ENCODE results near the gene CDC42EP3. TPM values are rescaled to one million over a fixed set of nuclear protein-coding genes. Genes with fewer than 3 reads are reported as not detected.

The CDC42EP3 gene
- total and polyA plus RNA-seq, 9 donors: 12.0 to 82.7 (median 27.6) TPM

DNA sequence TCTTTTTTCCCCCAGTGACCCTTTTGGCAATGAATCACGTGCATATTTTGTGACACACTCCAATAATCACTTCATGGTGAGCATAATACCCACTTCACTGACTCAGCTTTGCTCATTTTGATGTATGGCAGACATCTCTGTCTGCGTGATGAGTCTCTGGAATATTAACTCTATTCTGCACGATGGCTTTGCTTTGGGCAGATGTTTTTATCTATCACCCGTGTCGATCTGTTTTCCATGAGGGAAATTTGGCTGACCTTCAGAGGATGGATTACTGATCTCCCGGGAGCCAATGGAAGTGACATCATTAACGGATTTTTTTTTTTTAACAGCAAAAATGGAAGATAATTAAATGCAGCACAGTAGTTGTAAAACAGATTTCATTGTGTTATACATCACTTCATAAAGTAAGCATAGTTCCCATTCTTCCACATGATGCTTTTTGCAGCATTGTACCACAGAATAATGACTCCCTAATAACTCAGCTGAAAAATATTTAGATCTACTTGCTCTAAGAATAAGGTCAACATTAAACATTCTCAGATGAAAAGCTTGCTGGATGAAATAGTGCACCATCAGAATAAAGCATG is 29.8 kb downstream of the CDC42EP3 start:
- no peak overlapping the region for H3K27ac ChIP-seq
- H3K27me3 ChIP-seq: no peaks in the 10 kb centered on the region
- intact Hi-C loops (cut with DNase I): no loop called here
- no peaks in the 10 kb centered on the region for H3K4me1 ChIP-seq (ENCODE audit: insufficient read depth)
- H3K4me3 ChIP-seq: no peak overlapping the region
- DNase-seq: no peak
- 43 to 56% (median 54%) methylated on average over 7 of the region's 7 CpGs for WGBS, 3 donors
- no peaks in the 10 kb centered on the region for H3K9me3 ChIP-seq
- H3K36me3 ChIP-seq: no peaks in the 10 kb centered on the region
- TF ChIP-seq, protein P1, sequence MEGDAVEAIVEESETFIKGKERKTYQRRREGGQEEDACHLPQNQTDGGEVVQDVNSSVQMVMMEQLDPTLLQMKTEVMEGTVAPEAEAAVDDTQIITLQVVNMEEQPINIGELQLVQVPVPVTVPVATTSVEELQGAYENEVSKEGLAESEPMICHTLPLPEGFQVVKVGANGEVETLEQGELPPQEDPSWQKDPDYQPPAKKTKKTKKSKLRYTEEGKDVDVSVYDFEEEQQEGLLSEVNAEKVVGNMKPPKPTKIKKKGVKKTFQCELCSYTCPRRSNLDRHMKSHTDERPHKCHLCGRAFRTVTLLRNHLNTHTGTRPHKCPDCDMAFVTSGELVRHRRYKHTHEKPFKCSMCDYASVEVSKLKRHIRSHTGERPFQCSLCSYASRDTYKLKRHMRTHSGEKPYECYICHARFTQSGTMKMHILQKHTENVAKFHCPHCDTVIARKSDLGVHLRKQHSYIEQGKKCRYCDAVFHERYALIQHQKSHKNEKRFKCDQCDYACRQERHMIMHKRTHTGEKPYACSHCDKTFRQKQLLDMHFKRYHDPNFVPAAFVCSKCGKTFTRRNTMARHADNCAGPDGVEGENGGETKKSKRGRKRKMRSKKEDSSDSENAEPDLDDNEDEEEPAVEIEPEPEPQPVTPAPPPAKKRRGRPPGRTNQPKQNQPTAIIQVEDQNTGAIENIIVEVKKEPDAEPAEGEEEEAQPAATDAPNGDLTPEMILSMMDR (IDR thresholded peaks at IDR 0.05): no peak
- TF ChIP-seq POLR2A (IDR thresholded peaks at IDR 0.05) (no peak), EP300 (IDR thresholded peaks at IDR 0.05) (no peak)

DNA sequence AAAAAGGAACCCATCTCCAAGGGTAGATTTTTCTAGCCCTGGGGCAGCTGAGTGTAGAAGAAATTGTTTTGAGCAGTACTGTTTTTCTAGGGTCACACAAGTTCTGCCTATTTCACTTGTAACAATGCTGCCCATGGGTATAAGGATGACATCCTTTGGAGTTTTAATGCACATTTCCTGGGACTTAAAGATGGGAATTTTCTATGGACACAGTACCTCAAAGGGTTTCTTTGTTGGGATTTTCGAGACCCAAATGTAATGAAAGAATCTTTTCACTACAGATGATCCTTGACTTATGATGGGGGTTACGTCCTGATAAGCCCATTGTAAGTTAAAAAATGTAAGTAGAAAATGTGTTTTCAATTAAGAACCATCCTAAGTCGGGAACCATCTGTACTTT is 31.8 kb downstream of the CDC42EP3 start:
- DNase-seq: no peak
- Histone ChIP-seq H3K9me3 (no peaks in the 10 kb centered on the region), H3K27ac (no peak overlapping the region), H3K27me3 (no peaks in the 10 kb centered on the region), H3K4me3 (no peak overlapping the region), H3K36me3 (no peaks in the 10 kb centered on the region), H3K4me1 (ENCODE audit: insufficient read depth) (no peaks in the 10 kb centered on the region)
- intact Hi-C loops (cut with DNase I): no loop called here
- 85 to 89% (median 86%) methylated on average over 3 of the region's 3 CpGs for WGBS, 3 donors
- TF ChIP-seq POLR2A (IDR thresholded peaks at IDR 0.05) (no peak), EP300 (IDR thresholded peaks at IDR 0.05) (no peak)
- TF ChIP-seq, protein P1 (IDR thresholded peaks at IDR 0.05): no peak

DNA sequence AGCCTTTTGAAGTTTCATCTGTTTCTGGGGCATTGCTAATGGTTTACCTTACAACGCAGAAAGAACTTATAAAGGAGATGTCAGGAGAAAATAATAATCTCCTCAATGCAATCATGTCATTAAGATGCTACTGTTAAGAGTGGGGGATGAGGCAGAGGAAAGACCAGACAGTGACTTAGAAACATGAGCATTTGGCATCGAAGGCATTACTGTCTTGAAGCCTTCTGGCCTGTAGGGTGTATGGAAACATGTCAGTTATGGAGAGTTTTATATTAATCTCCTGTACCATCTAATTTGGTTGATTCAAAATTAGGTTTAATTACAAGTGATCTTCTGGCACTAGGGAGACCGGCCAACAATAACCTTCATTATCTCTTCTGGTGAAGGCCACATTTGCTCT is 32.5 kb downstream of the CDC42EP3 start:
- H3K27me3 ChIP-seq: no peaks in the 10 kb centered on the region
- no peaks in the 10 kb centered on the region for H3K4me1 ChIP-seq (ENCODE audit: insufficient read depth)
- WGBS, 3 donors: 79 to 86% (median 82%) methylated on average over 3 of the region's 3 CpGs
- no peak overlapping the region for H3K4me3 ChIP-seq
- H3K27ac ChIP-seq: no peak overlapping the region
- DNase-seq: no peak
- H3K9me3 ChIP-seq: no peaks in the 10 kb centered on the region
- H3K36me3 ChIP-seq: no peaks in the 10 kb centered on the region
- TF ChIP-seq EP300 (IDR thresholded peaks at IDR 0.05): no peak
- no peak for TF ChIP-seq POLR2A (IDR thresholded peaks at IDR 0.05)
- TF ChIP-seq, protein P1 (IDR thresholded peaks at IDR 0.05): no peak
- intact Hi-C loops (cut with DNase I): no loop called here

DNA sequence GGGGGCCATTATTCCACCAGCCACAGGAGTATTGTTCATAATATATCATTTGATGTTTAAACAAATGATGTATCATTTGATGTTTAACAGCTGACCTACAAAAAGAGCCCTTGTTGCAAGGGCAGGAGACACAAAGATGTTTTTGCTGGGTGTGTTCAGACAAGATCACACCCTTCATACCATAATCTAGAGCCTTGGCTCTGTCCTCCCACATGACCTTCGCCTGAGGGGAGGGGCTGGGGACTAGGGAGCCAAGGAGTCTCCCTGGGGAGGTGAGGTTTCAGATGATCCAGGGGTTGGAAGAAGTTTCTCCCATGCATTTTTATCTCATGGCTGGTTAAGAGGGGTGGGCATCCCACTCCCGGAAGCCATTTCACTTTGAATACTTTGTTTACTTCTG is 33.5 kb downstream of the CDC42EP3 start:
- TF ChIP-seq EP300 (IDR thresholded peaks at IDR 0.05) (no peak), POLR2A (IDR thresholded peaks at IDR 0.05) (no peak)
- TF ChIP-seq, protein P1 (IDR thresholded peaks at IDR 0.05): no peak
- intact Hi-C loops (cut with DNase I): no loop called here

More for the DNA sequence above, 33.5 kb downstream of the CDC42EP3 start:
- no peaks in the 10 kb centered on the region for H3K36me3 ChIP-seq
- DNase-seq: no peak
- no peaks in the 10 kb centered on the region for H3K9me3 ChIP-seq
- H3K27me3 ChIP-seq: no peaks in the 10 kb centered on the region
- 0 to 64% (median 27%) methylated on average over 2 of the region's 2 CpGs for WGBS, 3 donors
- H3K4me3 ChIP-seq: no peak overlapping the region
- H3K27ac ChIP-seq: no peak overlapping the region
- H3K4me1 ChIP-seq (ENCODE audit: insufficient read depth): no peaks in the 10 kb centered on the region
